Endothelial cell of umbilical vein (primary cell): ENCODE results near the gene EFHD2. TPM values are rescaled to one million over a fixed set of nuclear protein-coding genes. Genes with fewer than 3 reads are reported as not detected.

ENCODE experiments used
- BruUV-seq: library from RNA; stranded (reverse); fragments of 400-500 nt; replicated peaks from 2 replicates; lab custom pipeline; 2021; lab: Mats Ljungman, UMichigan
- CTCF ChIA-PET: fragments of 300-600, 350-600 bp; sonication (Branson Sonifier 250); formaldehyde crosslinking; loops from one replicate; lab custom pipeline; 2021; ENCODE audit warnings: antibody characterized with exemption, inconsistent platforms; lab: Charles Lee
- POLR2A ChIA-PET: fragments of 300-600, 350-600 bp; sonication (Branson Sonifier 250); formaldehyde crosslinking; loops from one replicate; lab custom pipeline; 2021; ENCODE audit warnings: antibody characterized with exemption, inconsistent platforms; lab: Charles Lee
- DNase-seq: peaks from one replicate; pipeline ENCODE4 v3.0.0-alpha.2; 2011; ENCODE audit warnings: low read depth, low spot score
- FAIRE-seq: peaks from 2 replicates; lab custom pipeline; 2011; peaks lifted over from hg19 to GRCh38; lab: Jason Lieb, UNC
- H2AFZ ChIP-seq: 2 replicates; pipeline ENCODE4 v1.6.0; 2012; ENCODE audit warnings: low read depth, low read length, control low read depth, inconsistent platforms
- H3K27ac ChIP-seq: 2 replicates; pipeline ENCODE4 v1.5.1; 2011; ENCODE audit warnings: low read depth, mild to moderate bottlenecking, control low read depth, low read length, moderate library complexity; ENCODE audit not compliant: insufficient read depth
- H3K27me3 ChIP-seq, 2 experiments: 2 replicates each; pipeline versions ENCODE4 v1.6.0 to v1.6.1; 2011; ENCODE audit warnings: low read length in 2 of 2, mixed read lengths in 1 of 2; ENCODE audit not compliant: control insufficient read depth in 2 of 2, insufficient read depth in 2 of 2
- H3K36me3 ChIP-seq, 2 experiments: 2 replicates in 1 of 2; 3 replicates in 1 of 2; pipeline ENCODE4 v1.5.1; 2011; ENCODE audit warnings: low read length in 2 of 2, mild to moderate bottlenecking in 1 of 2, moderate library complexity in 1 of 2; ENCODE audit not compliant: control insufficient read depth in 2 of 2, insufficient read depth in 2 of 2; ENCODE audit errors: extremely low read depth in 1 of 2
- H3K4me1 ChIP-seq: 3 replicates; pipeline ENCODE4 v1.5.1; 2011; ENCODE audit warnings: mild to moderate bottlenecking, low read length; ENCODE audit not compliant: control insufficient read depth, insufficient read depth; ENCODE audit errors: extremely low read depth
- H3K4me2 ChIP-seq: 2 replicates; pipeline ENCODE4 v1.6.1; 2011; ENCODE audit warnings: low read length, control low read depth, mixed read lengths; ENCODE audit not compliant: insufficient read depth
- H3K4me3 ChIP-seq, 3 experiments: fragments of 200-600 bp in 1 of 3; sonication (generic), shearing (Covaris generic) in 1 of 3; replicated peaks in 1 of 3; 2 replicates each; pipeline ENCODE4 v1.5.1; 2011 to 2016; ENCODE audit warnings: control low read depth in 3 of 3, low read length in 3 of 3, mild to moderate bottlenecking in 2 of 3, inconsistent platforms in 1 of 3, low read depth in 1 of 3, moderate library complexity in 1 of 3; ENCODE audit not compliant: insufficient read depth in 1 of 3
- H3K79me2 ChIP-seq: 2 replicates; pipeline ENCODE4 v1.6.0; 2012; ENCODE audit warnings: low read length, inconsistent platforms; ENCODE audit not compliant: control insufficient read depth, insufficient read depth
- H3K9ac ChIP-seq: replicated peaks from 2 replicates; pipeline ENCODE3; 2011; ENCODE audit warnings: low read length, control low read depth; ENCODE audit not compliant: insufficient read depth; ENCODE audit errors: extremely low read depth
- H3K9me1 ChIP-seq: replicated peaks from 3 replicates; pipeline ENCODE4 v1.6.0; 2011; ENCODE audit warnings: mild to moderate bottlenecking, low read length; ENCODE audit not compliant: control insufficient read depth, insufficient read depth; ENCODE audit errors: extremely low read depth
- H3K9me3 ChIP-seq: replicated peaks from 2 replicates; pipeline ENCODE4 v1.5.1; 2012; ENCODE audit warnings: low read length, inconsistent platforms; ENCODE audit not compliant: control insufficient read depth, insufficient read depth
- H4K20me1 ChIP-seq: replicated peaks from 2 replicates; pipeline ENCODE3; 2011; ENCODE audit warnings: mild to moderate bottlenecking, low read length; ENCODE audit not compliant: control insufficient read depth, insufficient read depth; ENCODE audit errors: extremely low read depth
- CTCF ChIP-seq, 2 donors: IDR thresholded peaks; 1 replicate in 1 of 2; 2 replicates in 1 of 2; pipeline ENCODE4 v1.5.1; 2011; ENCODE audit warnings: low read length in 2 of 2, mild to moderate bottlenecking in 2 of 2, moderate library complexity in 2 of 2, control low read depth in 1 of 2, inconsistent platforms in 1 of 2, low read depth in 1 of 2; ENCODE audit not compliant: insufficient read depth in 1 of 2; ENCODE audit errors: extremely low read depth in 1 of 2
- EZH2 ChIP-seq: IDR thresholded peaks from 2 replicates; pipeline ENCODE4 v1.6.1; 2012; ENCODE audit warnings: borderline replicate concordance, low read depth, mild to moderate bottlenecking, moderate library complexity, low read length, inconsistent platforms; ENCODE audit not compliant: severe bottlenecking
- FOS ChIP-seq: IDR thresholded peaks from 2 replicates; pipeline ENCODE4 v1.6.1; 2011; ENCODE audit warnings: mild to moderate bottlenecking, low read length, moderate library complexity, borderline replicate concordance; ENCODE audit not compliant: insufficient read depth
- GATA2 ChIP-seq: IDR thresholded peaks from 2 replicates; pipeline ENCODE4 v1.7.0; 2011; ENCODE audit warnings: low read depth, mild to moderate bottlenecking, moderate library complexity, mixed read lengths, low read length; ENCODE audit not compliant: insufficient read length, insufficient read depth
- JUN ChIP-seq: IDR thresholded peaks from 2 replicates; pipeline ENCODE4 v1.6.1; 2011; ENCODE audit warnings: borderline replicate concordance, low read depth; ENCODE audit not compliant: insufficient read length, insufficient read depth
- MAX ChIP-seq: IDR thresholded peaks from 2 replicates; pipeline ENCODE4 v1.6.1; 2011; ENCODE audit not compliant: insufficient read depth, insufficient read length
- MYC ChIP-seq: IDR thresholded peaks from one replicate; pipeline ENCODE4 v1.6.1; 2011; ENCODE audit warnings: mild to moderate bottlenecking, low read depth, low read length
- POLR2A ChIP-seq: IDR thresholded peaks from 2 replicates; pipeline ENCODE4 v1.6.1; 2012; ENCODE audit warnings: low read depth, mild to moderate bottlenecking, control low read depth, low read length
- POLR2AphosphoS5 ChIP-seq: IDR thresholded peaks from 2 replicates; pipeline ENCODE4 v1.6.1; 2012; ENCODE audit warnings: low read depth, mild to moderate bottlenecking, control low read depth, low read length, moderate library complexity; ENCODE audit not compliant: insufficient read depth
- dilution Hi-C: fragments of 300-500 bp; cut with MboI; formaldehyde crosslinking; loops from one replicate; pipeline ENCODE4 v1.15.0; 2019; ENCODE audit warnings: low sequenced_read_pairs; ENCODE audit not compliant: extremely low pct_ligation_motif_present
- intact Hi-C: fragments of 100-400 bp; cut with micrococcal nuclease; formaldehyde crosslinking; loops from one replicate; pipeline ENCODE4 v1.10.0; 2022
- polyA plus RNA-seq, 4 experiments: library from polyadenylated mRNA; depleted of rRNA in 3 of 4; stranded (reverse) in 3 of 4; unstranded in 1 of 4; fragments of >200 nt; gene quantifications; 2 replicates each; pipeline versions ENCODE4 v1.2.1 to v1.2.3, GENCODE V29; 2011 to 2012; ENCODE audit warnings: missing spikeins in 1 of 4
- total RNA-seq: library from RNA; stranded (reverse); gene quantifications from 2 replicates; pipeline ENCODE4 v1.2.3, GENCODE V29; 2021

Gene EFHD2
- total and polyA plus RNA-seq, 2 donors (not counting 3 experiments of a cell fraction or from before 2014, with no cell fraction given): 50.2 to 73.5 TPM

DNA sequence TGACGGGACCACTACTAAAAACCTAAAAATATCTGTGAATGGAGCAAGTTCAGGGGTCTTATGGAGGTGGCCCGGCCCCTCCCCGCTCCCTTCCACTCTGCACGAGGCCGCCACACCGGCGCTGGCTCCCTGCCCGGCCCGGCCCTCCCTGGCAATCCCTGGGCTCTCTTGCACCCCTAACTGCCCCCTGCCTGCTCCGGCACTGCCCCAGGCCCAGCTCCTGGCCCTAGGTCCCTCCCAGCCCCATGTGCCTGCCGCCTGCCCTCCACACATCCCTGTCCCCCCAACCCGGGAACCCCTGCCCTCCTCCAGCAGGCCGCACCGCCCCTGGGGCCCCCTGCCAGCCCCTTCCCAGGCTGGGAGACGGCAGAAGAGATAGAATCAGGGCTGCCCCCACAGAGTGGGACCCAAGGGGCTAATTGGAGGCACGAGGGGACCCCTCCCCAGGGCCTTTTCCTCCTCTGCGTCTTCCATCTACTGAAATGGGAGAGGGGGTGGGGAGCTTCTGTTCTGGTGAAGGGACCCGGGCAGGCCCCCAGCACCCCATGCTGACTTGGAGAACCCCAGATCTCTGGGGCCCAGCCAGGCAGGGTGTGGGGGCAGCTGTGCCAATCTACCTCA lies 19.2 kb downstream of the EFHD2 start:
- CTCF ChIA-PET: interaction anchor here (0.7 to 13.1 kb wide), 5 partner anchors 7 to 300 kb away, joined by 3 to 332 read pairs (median 6); no protein-coding TSS in a partner anchor
- H3K9me3 ChIP-seq: no peaks in the 10 kb centered on the region
- H3K9ac ChIP-seq: no peak overlapping the region
- no peak for FAIRE-seq
- H4K20me1 ChIP-seq: no peaks in the 10 kb centered on the region
- H3K4me1 ChIP-seq: no peaks in the 10 kb centered on the region
- H3K27ac ChIP-seq: no peak overlapping the region
- peaks cover 13% of the 10 kb centered on the region for H3K79me2 ChIP-seq
- no peak overlapping the region for H3K4me3 ChIP-seq
- TF ChIP-seq EZH2 (no peak), GATA2 (no peak), MAX (no peak), MYC (no peak), JUN (no peak), POLR2A (no peak), POLR2AphosphoS5 (no peak), CTCF (IDR thresholded peaks at IDR 0.05; ENCODE audit: extremely low read depth in 1 of 2, insufficient read depth in 1 of 2, low read depth in 1 of 2, low read length in 2 of 2) (no peak), FOS (no peak)
- no peaks in the 10 kb centered on the region for H3K27me3 ChIP-seq
- dilution Hi-C loops: no loop called here
- POLR2A ChIA-PET: no interaction called here
- no TSS peak for BruUV-seq
- H3K9me1 ChIP-seq: no peaks in the 10 kb centered on the region
- intact Hi-C loops: no loop called here
- H2AFZ ChIP-seq: no peak overlapping the region
- no peak for DNase-seq
- no peak overlapping the region for H3K4me2 ChIP-seq
- peaks cover 9 to 18% of the 10 kb centered on the region in 2 experiments for H3K36me3 ChIP-seq
